Skeletal muscle cell (primary cell): ENCODE measurements around the gene TAF1C.

ENCODE experiments used
- DNase-seq: peaks from one replicate; pipeline ENCODE4 v3.0.0-alpha.2; 2010; ENCODE audit warnings: low read depth
- H3K4me3 ChIP-seq: 2 replicates; pipeline ENCODE4 v1.5.1; 2011; ENCODE audit warnings: low read depth, mild to moderate bottlenecking, control low read depth, low read length, moderate library complexity

Gene TAF1C

DNA sequence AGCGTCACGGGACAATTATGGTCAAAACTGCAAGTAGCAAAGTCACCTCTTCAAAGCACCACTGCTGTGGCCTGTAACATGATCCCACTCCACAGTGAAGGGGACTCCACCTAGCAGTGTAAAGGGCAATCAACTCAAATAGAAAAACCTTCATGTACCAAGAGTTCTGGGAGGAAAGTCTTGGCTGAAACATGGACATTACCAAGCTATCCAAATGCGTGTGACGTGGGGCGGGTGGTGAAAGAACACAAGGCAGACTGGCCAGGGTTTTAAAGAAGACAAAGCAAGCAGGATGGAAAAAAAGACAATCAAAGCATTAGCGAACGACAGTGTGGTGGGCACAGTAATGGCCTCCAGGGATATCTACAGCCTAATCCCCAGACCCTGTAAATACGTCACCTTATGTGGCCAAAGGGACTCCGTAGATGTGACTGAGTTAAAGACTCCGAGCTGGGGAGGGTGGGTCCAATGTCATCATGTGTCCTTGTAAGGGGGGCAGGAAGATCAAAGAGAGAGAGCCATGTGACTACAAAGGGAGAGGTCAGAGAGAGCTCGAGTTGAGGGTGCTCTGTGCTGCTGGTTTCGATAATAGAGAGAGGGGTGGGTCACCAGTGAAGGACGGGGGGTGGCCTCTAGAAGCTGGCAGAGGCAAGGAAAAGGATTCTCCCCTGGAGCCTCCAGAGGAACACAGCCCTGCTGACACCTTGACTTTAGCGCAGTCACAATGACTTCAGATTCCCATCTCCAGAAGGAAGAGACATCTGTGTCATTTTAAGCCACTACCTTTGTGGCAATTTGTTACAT, 47.8 kb downstream of the TAF1C start:
- DNase-seq: no peak
- H3K4me3 ChIP-seq: no peak overlapping the region

DNA sequence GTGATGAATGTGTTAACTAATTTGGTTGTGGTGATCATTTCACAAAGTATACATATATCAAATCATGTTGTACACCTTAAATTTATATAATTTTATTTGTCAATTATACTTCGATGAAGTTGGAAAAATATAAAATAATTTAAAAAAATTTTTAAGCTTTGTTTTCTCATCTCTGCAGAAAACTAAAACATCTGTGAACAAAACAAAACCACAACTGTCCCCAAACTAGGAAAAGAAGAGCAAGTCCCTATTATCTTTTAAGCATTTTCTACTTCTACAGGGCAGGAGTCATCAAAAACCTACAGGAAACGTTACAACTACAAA, 48.4 kb downstream of the TAF1C start:
- H3K4me3 ChIP-seq: no peak overlapping the region
- no peak for DNase-seq

DNA sequence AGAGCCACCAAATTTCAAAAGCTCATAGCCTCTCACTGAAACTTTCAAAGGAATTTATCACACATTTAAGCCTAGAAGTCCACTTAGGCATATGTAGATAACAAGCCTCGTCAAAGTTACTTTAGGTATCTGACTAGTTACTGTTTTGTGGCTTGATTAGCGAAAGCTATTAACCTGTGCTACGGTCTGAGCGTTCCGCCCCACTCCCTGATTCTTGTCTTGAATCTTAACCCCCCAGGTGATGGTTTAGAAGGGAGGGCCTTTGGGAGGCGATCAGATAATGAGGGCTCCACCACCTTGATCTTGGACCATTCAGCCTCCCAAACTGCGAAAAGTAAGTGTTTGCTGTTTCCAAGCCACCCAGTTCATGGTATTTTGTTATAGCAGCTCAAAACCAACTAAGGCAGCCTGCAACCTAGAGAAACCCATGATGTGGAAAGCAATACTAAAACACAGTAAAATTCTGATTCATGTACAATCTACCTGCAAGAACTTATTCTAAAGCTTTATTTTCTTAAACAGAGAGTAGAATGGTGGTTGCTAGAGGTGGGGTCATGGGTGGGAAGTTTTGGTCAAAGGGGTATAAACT, 49.0 kb downstream of the TAF1C start:
- no peak for DNase-seq
- no peak overlapping the region for H3K4me3 ChIP-seq

DNA sequence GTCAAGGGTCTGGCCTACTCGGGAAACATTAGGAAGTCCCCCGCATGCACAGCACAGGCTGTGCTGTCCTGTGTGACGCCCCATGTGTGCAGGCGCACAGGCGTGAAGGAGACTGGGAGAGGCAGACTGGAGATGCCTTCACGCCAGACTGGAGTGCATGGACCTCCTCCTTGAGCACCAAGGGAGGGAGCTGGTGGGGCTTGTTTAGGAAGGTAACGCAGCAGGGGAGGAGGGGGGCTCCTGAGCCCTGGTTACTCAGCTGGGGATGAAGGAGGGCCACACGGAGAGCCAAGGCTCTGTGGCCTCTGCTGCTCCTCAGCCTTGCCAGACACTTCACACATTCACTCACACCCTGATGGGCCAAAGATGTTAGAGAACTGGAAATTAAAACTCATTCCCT, 49.6 kb downstream of the TAF1C start:
- no peak overlapping the region for H3K4me3 ChIP-seq
- no peak for DNase-seq

DNA sequence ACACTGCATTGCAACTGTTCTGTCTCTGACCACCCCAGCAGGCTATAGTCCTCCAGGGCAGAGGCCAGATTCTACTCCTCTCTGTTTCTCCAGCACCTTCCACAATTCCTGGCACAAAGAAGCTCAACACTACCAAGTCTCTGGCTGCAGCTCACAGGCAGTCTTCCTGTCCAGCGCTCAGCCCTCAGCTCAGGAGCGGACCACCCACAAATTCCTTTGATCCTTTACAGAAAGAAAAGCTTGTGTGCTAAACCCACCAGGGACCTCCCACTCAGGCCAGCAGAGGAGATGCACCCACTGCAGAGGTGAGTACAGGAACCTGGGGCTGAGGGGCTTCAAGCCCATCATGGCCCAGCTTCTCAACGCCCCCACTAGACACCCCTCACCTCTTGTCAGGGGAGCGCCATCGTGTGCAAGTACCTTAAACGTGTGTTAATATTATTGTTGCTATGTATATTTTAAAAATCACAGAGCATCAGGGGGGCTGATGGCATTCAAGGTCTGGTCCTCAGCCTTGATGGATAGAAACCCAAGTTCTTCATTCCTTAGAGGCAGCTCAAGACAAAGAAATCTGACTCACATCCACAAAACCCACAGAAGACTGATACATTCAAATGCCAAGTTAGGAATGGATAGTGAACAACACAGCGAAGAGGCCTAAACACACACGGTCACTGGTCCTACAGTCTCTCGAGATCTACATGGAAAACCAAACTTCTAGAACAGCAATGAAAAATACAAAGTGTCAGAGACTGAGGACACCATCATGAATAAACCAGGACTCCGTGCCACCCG, 50.3 kb downstream of the TAF1C start:
- no peak for DNase-seq
- no peak overlapping the region for H3K4me3 ChIP-seq

DNA sequence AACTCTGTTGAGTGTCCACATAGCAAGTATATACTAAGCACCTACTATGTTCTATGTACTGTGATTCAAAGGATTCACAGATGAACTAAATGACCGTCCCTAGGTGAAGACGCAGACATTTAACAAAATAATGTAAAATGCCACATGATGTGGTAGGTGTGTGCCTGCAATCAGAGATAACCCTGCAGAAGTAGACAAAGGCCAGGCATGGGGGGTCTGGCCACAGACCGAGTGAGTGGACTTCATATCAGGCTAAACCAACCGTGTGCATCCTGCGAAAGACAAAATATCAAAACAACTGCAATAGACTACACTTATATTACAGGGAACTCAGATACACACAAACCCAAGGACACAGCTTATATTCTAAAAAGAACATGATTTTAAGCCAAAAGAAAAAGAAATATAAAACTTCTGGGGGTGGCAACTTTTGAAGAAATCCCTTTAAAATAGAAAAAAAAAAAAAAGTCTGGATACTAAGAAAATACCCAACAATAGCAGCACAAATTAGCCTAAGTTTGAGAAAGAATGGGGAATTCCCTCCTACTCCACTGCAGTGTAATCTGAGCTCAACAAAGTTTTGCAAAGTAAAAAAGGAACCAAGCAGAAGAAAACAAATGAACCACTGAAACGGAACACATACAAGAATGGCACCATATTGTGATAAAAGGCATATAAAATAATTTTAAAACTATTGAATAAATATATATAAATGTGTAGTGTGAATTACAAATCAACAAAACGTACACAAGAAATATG, 54.2 kb downstream of the TAF1C start:
- no peak overlapping the region for H3K4me3 ChIP-seq
- DNase-seq: no peak

DNA sequence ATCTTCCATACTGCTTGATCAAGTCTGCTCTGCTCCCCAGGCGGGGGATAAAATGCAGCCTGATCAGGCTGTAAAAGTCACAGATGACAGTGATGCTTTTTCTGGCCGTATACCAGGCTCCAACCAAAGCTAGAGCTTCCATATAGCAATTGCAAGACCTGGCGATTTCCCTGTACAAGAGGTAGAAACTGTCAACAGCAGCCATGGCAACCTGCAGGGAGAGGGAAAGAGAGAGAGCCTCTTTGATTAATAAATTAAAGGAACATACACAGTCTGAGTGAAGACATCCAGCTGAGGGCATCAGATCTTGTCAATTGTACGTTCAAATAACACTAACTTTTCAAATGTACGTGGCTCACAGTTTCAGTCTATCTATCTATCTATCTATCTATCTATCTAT, 55.7 kb downstream of the TAF1C start:
- no peak overlapping the region for H3K4me3 ChIP-seq
- no peak for DNase-seq
